Panc1 (cell line): ENCODE measurements around the gene CSF1R. TPM values are rescaled to one million over a fixed set of nuclear protein-coding genes. Genes with fewer than 3 reads are reported as not detected.

Source experiments
- ATAC-seq: fragments of 200-7000 bp; cut with Tn5 transposase; 2 replicates; pipeline ENCODE4 v1.9.1; 2020; ENCODE audit warnings: mild to moderate bottlenecking, moderate library complexity
- BruUV-seq: library from RNA; stranded (reverse); fragments of 400-500 nt; replicated peaks from 2 replicates; lab custom pipeline; 2021; lab: Mats Ljungman, UMichigan
- CTCF ChIA-PET: fragments of 300-600 bp; sonication (Branson Sonifier 250); formaldehyde crosslinking; loops from one replicate; lab custom pipeline; 2022; ENCODE audit warnings: antibody characterized with exemption; lab: Charles Lee
- POLR2A ChIA-PET: fragments of 300-600 bp; sonication (Branson Sonifier 250); formaldehyde crosslinking; loops from one replicate; lab custom pipeline; 2022; ENCODE audit warnings: antibody characterized with exemption; lab: Charles Lee
- DNase-seq: peaks from one replicate; pipeline ENCODE4 v3.0.0-alpha.2; 2010; ENCODE audit warnings: low read depth, low spot score
- H3K27ac ChIP-seq: 2 replicates; pipeline ENCODE4 v1.5.1; 2011; ENCODE audit warnings: mild to moderate bottlenecking, low read length, inconsistent platforms
- H3K27me3 ChIP-seq: fragments of 200-500 bp; sonication (Bioruptor generic); 2 replicates; pipeline ENCODE4 v1.6.0; 2014; ENCODE audit warnings: low read length, inconsistent platforms; ENCODE audit not compliant: control insufficient read depth, insufficient read depth
- H3K36me3 ChIP-seq: fragments of 200-500 bp; sonication (Bioruptor generic); 2 replicates; pipeline ENCODE4 v1.5.1; 2014; ENCODE audit warnings: inconsistent platforms, mild to moderate bottlenecking, low read length, moderate library complexity; ENCODE audit not compliant: control insufficient read depth, insufficient read depth
- H3K4me1 ChIP-seq: 2 replicates; pipeline ENCODE4 v1.5.1; 2011; ENCODE audit warnings: inconsistent platforms, mild to moderate bottlenecking, low read length, moderate library complexity; ENCODE audit not compliant: control insufficient read depth, insufficient read depth
- H3K4me3 ChIP-seq, 2 experiments: 2 replicates each; pipeline ENCODE4 v1.5.1; 2011 to 2012; ENCODE audit warnings: low read depth in 2 of 2, low read length in 2 of 2, mild to moderate bottlenecking in 2 of 2, inconsistent platforms in 1 of 2, moderate library complexity in 1 of 2
- H3K9me3 ChIP-seq: fragments of 200-500 bp; sonication (Bioruptor generic); 2 replicates; pipeline ENCODE4 v1.5.1; 2014; ENCODE audit warnings: low read depth, mild to moderate bottlenecking, inconsistent platforms, low read length, moderate library complexity; ENCODE audit not compliant: control insufficient read depth, insufficient read depth
- CTCF ChIP-seq: fragments of 450-650 bp; IDR thresholded peaks from 2 replicates; pipeline ENCODE4 v1.5.1; 2017; ENCODE audit warnings: mild to moderate bottlenecking
- POLR2AphosphoS5 ChIP-seq: IDR thresholded peaks from 2 replicates; pipeline ENCODE4 v1.6.1; 2012; ENCODE audit warnings: mild to moderate bottlenecking, low read depth, low read length, moderate library complexity
- REST ChIP-seq, 2 experiments: IDR thresholded peaks; 2 replicates each; pipeline ENCODE4 v1.6.1; 2011 to 2012; ENCODE audit warnings: low read depth in 2 of 2, control low read depth in 1 of 2, low read length in 1 of 2, mild to moderate bottlenecking in 1 of 2, moderate library complexity in 1 of 2; ENCODE audit not compliant: insufficient read depth in 1 of 2
- SIN3A ChIP-seq: IDR thresholded peaks from 2 replicates; pipeline ENCODE4 v1.6.1; 2012; ENCODE audit warnings: low read depth, mild to moderate bottlenecking, low read length, moderate library complexity, borderline replicate concordance; ENCODE audit not compliant: insufficient read depth
- TCF7L2 ChIP-seq: IDR thresholded peaks from 2 replicates; pipeline ENCODE4 v1.6.1; 2011; ENCODE audit warnings: mild to moderate bottlenecking, low read depth, low read length, inconsistent platforms
- in situ Hi-C: cut with HindIII; loops from 2 replicates; pipeline ENCODE4 v1.10.0; 2016; ENCODE audit warnings: low sequenced_read_pairs, low pct_unique_long_range_greater_than_20kb
- intact Hi-C: fragments of 100-400 bp; cut with micrococcal nuclease; formaldehyde crosslinking; loops from one replicate; pipeline ENCODE4 v1.10.0; 2022; ENCODE audit not compliant: unreplicated experiment
- total RNA-seq: library from RNA; stranded (reverse); gene quantifications from one replicate; pipeline ENCODE4 v1.2.1, GENCODE V29; 2021; ENCODE audit not compliant: unreplicated experiment

The CSF1R gene
- total RNA-seq, 1 experiment from 2014 or later: 0.05 TPM

- Histone ChIP-seq H3K9me3 (no peaks in the 10 kb centered on the region), H3K27ac (no peak overlapping the region), H3K4me1 (peaks cover 7% of the 10 kb centered on the region), H3K4me3 (no peak overlapping the region), H3K27me3 (no peaks in the 10 kb centered on the region), H3K36me3 (no peaks in the 10 kb centered on the region)
- no TSS peak for BruUV-seq
- no peak for DNase-seq
- intact Hi-C loops (no loop called here), in situ Hi-C loops (no loop called here)
- ChIA-PET POLR2A (interaction anchor here (0.6 kb wide), 1 partner anchor 488 kb away, joined by 5 read pairs; no protein-coding TSS in a partner anchor), CTCF (interaction anchor here (0.6 kb wide), 1 partner anchor 74 kb away, joined by 4 read pairs; no protein-coding TSS in a partner anchor)
- TF ChIP-seq POLR2AphosphoS5 (no peak), SIN3A (no peak), REST (IDR thresholded peaks at IDR 0.05; ENCODE audit: insufficient read depth in 1 of 2, low read depth in 2 of 2, low read length in 1 of 2) (no peak), TCF7L2 (no peak), CTCF (no peak)
- ATAC-seq: 0 out of 2 replicates have a peak, but pooled peaks have one; percentile 27
Observed at GRCh38 chr5:150116667-150117400, 30.5 kb upstream of the CSF1R start.

GRCh38 chr5:150114773-150115408 lies 28.5 kb upstream of the CSF1R start:
- no TSS peak for BruUV-seq
- no peaks in the 10 kb centered on the region for H3K9me3 ChIP-seq
- ChIA-PET POLR2A (no interaction called here), CTCF (interaction anchor here (0.7 to 0.8 kb wide), 2 partner anchors 10 to 16 kb away, joined by 3 to 4 read pairs; no protein-coding TSS in a partner anchor)
- no peak overlapping the region for H3K4me3 ChIP-seq
- H3K27me3 ChIP-seq: no peaks in the 10 kb centered on the region
- peaks cover 7% of the 10 kb centered on the region for H3K4me1 ChIP-seq
- in situ Hi-C loops: no loop called here
- no peaks in the 10 kb centered on the region for H3K36me3 ChIP-seq
- ATAC-seq: no peak
- DNase-seq: no peak
- no peak overlapping the region for H3K27ac ChIP-seq
- TF ChIP-seq POLR2AphosphoS5: no peak
- TF ChIP-seq SIN3A: no peak
- TF ChIP-seq CTCF: no peak
- no peak for TF ChIP-seq TCF7L2
- TF ChIP-seq REST (IDR thresholded peaks at IDR 0.05; ENCODE audit: insufficient read depth in 1 of 2, low read depth in 2 of 2, low read length in 1 of 2): no peak
- intact Hi-C loops: no loop called here
